H1 (cell line): ENCODE data around the gene ANAPC13. TPM values are rescaled to one million over a fixed set of nuclear protein-coding genes. Genes with fewer than 3 reads are reported as not detected.

ENCODE experiments used
- CTCF ChIA-PET: fragments of 300-600 bp; sonication (Branson Sonifier 250); formaldehyde crosslinking; loops from one replicate; lab custom pipeline; 2021; ENCODE audit not compliant: partially characterized antibody; lab: Charles Lee
- POLR2A ChIA-PET: fragments of 300-600 bp; sonication (Branson Sonifier 250); formaldehyde crosslinking; loops from one replicate; lab custom pipeline; 2021; ENCODE audit warnings: inconsistent platforms; ENCODE audit not compliant: partially characterized antibody; lab: Charles Lee
- DNase-seq, 2 experiments: peaks; one replicate each; pipeline versions ENCODE4 v3.0.0 to v3.0.0-alpha.2; 2010 to 2022; ENCODE audit warnings: low spot score in 2 of 2, low read depth in 1 of 2, mixed read lengths in 1 of 2
- FAIRE-seq: peaks from 2 replicates; lab custom pipeline; 2011; peaks lifted over from hg19 to GRCh38; lab: Jason Lieb, UNC
- H2AFZ ChIP-seq: 2 replicates; pipeline ENCODE4 v1.8.1; 2012; ENCODE audit warnings: low read length, inconsistent platforms
- H2AK5ac ChIP-seq: 2 replicates; pipeline ENCODE4 v1.6.1; 2013; ENCODE audit warnings: low read depth, low read length
- H2BK120ac ChIP-seq: replicated peaks from 2 replicates; pipeline ENCODE3; 2013; ENCODE audit warnings: low read depth, low read length, inconsistent platforms
- H2BK12ac ChIP-seq: 2 replicates; pipeline ENCODE4 v1.6.1; 2013; ENCODE audit warnings: low read depth, low read length
- H2BK15ac ChIP-seq: 2 replicates; pipeline ENCODE4 v1.6.1; 2013; ENCODE audit warnings: low read length
- H2BK20ac ChIP-seq: 2 replicates; pipeline ENCODE4 v1.6.1; 2013; ENCODE audit warnings: low read length
- H2BK5ac ChIP-seq: 2 replicates; pipeline ENCODE4 v1.6.1; 2013; ENCODE audit warnings: low read depth, low read length
- H3K14ac ChIP-seq: 2 replicates; pipeline ENCODE4 v1.6.1; 2013; ENCODE audit warnings: inconsistent platforms; ENCODE audit not compliant: insufficient read length
- H3K18ac ChIP-seq: 2 replicates; pipeline ENCODE4 v1.6.1; 2013; ENCODE audit warnings: low read length; ENCODE audit errors: extremely low read depth
- H3K23ac ChIP-seq: 2 replicates; pipeline ENCODE4 v1.6.1; 2013; ENCODE audit warnings: inconsistent platforms; ENCODE audit not compliant: insufficient read length
- H3K23me2 ChIP-seq: 2 replicates; pipeline ENCODE4 v1.6.1; 2013; ENCODE audit warnings: low read depth, low read length
- H3K27ac ChIP-seq: 2 replicates; pipeline ENCODE4 v1.6.1; 2011; ENCODE audit warnings: low read depth, low read length, inconsistent platforms
- H3K27me3 ChIP-seq, 4 experiments: replicated peaks in 1 of 4; 1 replicate in 1 of 4; 2 replicates in 3 of 4; pipeline versions ENCODE4 v1.6.1 to v1.8.1; 2011 to 2013; ENCODE audit warnings: low read length in 3 of 4, mild to moderate bottlenecking in 3 of 4, inconsistent platforms in 2 of 4, mixed read lengths in 2 of 4, moderate library complexity in 1 of 4; ENCODE audit not compliant: control insufficient read depth in 3 of 4, insufficient read depth in 3 of 4; ENCODE audit errors: extremely low read depth in 1 of 4
- H3K36me3 ChIP-seq, 4 experiments: 2 replicates each; pipeline versions ENCODE4 v1.6.1 to v1.8.1; 2011 to 2013; ENCODE audit warnings: mild to moderate bottlenecking in 4 of 4, low read length in 3 of 4, moderate library complexity in 2 of 4, control low read depth in 1 of 4, inconsistent platforms in 1 of 4; ENCODE audit not compliant: insufficient read depth in 4 of 4, control insufficient read depth in 2 of 4
- H3K4ac ChIP-seq: replicated peaks from 2 replicates; pipeline ENCODE3; 2013; ENCODE audit warnings: low read length, low read depth, mixed read lengths, inconsistent platforms; ENCODE audit not compliant: insufficient read length
- H3K4me1 ChIP-seq, 4 experiments: replicated peaks in 1 of 4; 1 replicate in 1 of 4; 2 replicates in 3 of 4; pipeline versions ENCODE4 v1.6.1 to v1.8.1; 2011 to 2013; ENCODE audit warnings: low read length in 3 of 4, inconsistent platforms in 2 of 4, mixed read lengths in 1 of 4; ENCODE audit not compliant: insufficient read depth in 4 of 4, control insufficient read depth in 3 of 4
- H3K4me2 ChIP-seq, 2 experiments: 2 replicates each; pipeline versions ENCODE4 v1.6.1 to v1.8.1; 2011 to 2013; ENCODE audit warnings: low read depth in 2 of 2, low read length in 2 of 2, control low read depth in 1 of 2, inconsistent platforms in 1 of 2, mild to moderate bottlenecking in 1 of 2; ENCODE audit not compliant: insufficient read depth in 1 of 2
- H3K4me3 ChIP-seq, 4 experiments: fragments of 200-600, 300-600 bp in 1 of 4; sonication (generic), shearing (Covaris generic), sonication (Bioruptor Twin) in 1 of 4; 2 replicates each; pipeline versions ENCODE4 v1.5.1 to v1.8.1; 2011 to 2016; ENCODE audit warnings: low read length in 4 of 4, low read depth in 3 of 4, control low read depth in 2 of 4, inconsistent platforms in 2 of 4, mild to moderate bottlenecking in 2 of 4, mixed read lengths in 1 of 4, moderate library complexity in 1 of 4; ENCODE audit not compliant: insufficient read depth in 2 of 4; ENCODE audit errors: extremely low read depth in 1 of 4
- H3K56ac ChIP-seq: replicated peaks from 2 replicates; pipeline ENCODE3; 2013; ENCODE audit warnings: low read depth, mild to moderate bottlenecking, mixed read lengths, low read length, inconsistent platforms; ENCODE audit not compliant: insufficient read length
- H3K79me1 ChIP-seq: 2 replicates; pipeline ENCODE4 v1.6.1; 2013; ENCODE audit warnings: low read depth, low read length, control low read depth
- H3K79me2 ChIP-seq, 2 experiments: 2 replicates each; pipeline versions ENCODE4 v1.6.1 to v1.8.1; 2012 to 2013; ENCODE audit warnings: low read length in 2 of 2, mild to moderate bottlenecking in 2 of 2, inconsistent platforms in 1 of 2; ENCODE audit not compliant: insufficient read depth in 2 of 2, control insufficient read depth in 1 of 2
- H3K9ac ChIP-seq, 4 experiments: replicated peaks in 1 of 4; 1 replicate in 1 of 4; 2 replicates in 3 of 4; pipeline versions ENCODE4 v1.6.1 to v1.8.1; 2011 to 2013; ENCODE audit warnings: low read depth in 3 of 4, low read length in 3 of 4, control low read depth in 2 of 4, mild to moderate bottlenecking in 2 of 4, moderate library complexity in 2 of 4, inconsistent platforms in 1 of 4; ENCODE audit errors: extremely low read depth in 1 of 4
- H3K9me3 ChIP-seq, 2 experiments: 2 replicates each; pipeline versions ENCODE4 v1.6.1 to v1.8.1; 2012 to 2013; ENCODE audit warnings: mild to moderate bottlenecking in 2 of 2, moderate library complexity in 2 of 2, control low read depth in 1 of 2, inconsistent platforms in 1 of 2, low read depth in 1 of 2, low read length in 1 of 2, mixed read lengths in 1 of 2; ENCODE audit not compliant: insufficient read depth in 2 of 2
- H4K20me1 ChIP-seq, 2 experiments: replicated peaks in 1 of 2; 2 replicates each; pipeline versions ENCODE3 to v1.8.1; 2011 to 2013; ENCODE audit warnings: inconsistent platforms in 2 of 2, low read length in 2 of 2, mild to moderate bottlenecking in 1 of 2; ENCODE audit not compliant: insufficient read depth in 2 of 2, control insufficient read depth in 1 of 2
- H4K5ac ChIP-seq: 2 replicates; pipeline ENCODE4 v1.6.1; 2013; ENCODE audit warnings: low read length, low read depth, mixed read lengths, inconsistent platforms; ENCODE audit not compliant: insufficient read length
- H4K8ac ChIP-seq: 2 replicates; pipeline ENCODE4 v1.8.0; 2013; ENCODE audit warnings: mild to moderate bottlenecking, moderate library complexity, low read length, inconsistent platforms; ENCODE audit not compliant: insufficient read depth; ENCODE audit errors: extremely low read depth
- H4K91ac ChIP-seq: replicated peaks from 2 replicates; pipeline ENCODE3; 2013; ENCODE audit warnings: low read length, mixed read lengths, inconsistent platforms; ENCODE audit not compliant: insufficient read length
- EP300 ChIP-seq, 2 experiments: IDR thresholded peaks; 1 replicate in 1 of 2; 2 replicates in 1 of 2; pipeline ENCODE4 v1.6.1; 2011 to 2012; ENCODE audit warnings: low read depth in 2 of 2, low read length in 2 of 2, mild to moderate bottlenecking in 2 of 2, borderline replicate concordance in 1 of 2, inconsistent platforms in 1 of 2, moderate library complexity in 1 of 2
- SAP30 ChIP-seq: fragments of 300-600 bp; sonication (generic); IDR thresholded peaks from 2 replicates; pipeline ENCODE4 v1.7.1; 2012; ENCODE audit warnings: low read length, moderate library complexity, mild to moderate bottlenecking, inconsistent platforms; ENCODE audit not compliant: insufficient read depth, insufficient replicate concordance
- SIN3A ChIP-seq, 2 experiments: IDR thresholded peaks in 1 of 2; conservative IDR thresholded peaks in 1 of 2; 2 replicates each; pipeline ENCODE4 v1.6.1; 2011 to 2012; ENCODE audit warnings: low read length in 2 of 2, improper control_type of control experiment in 1 of 2, low read depth in 1 of 2, mild to moderate bottlenecking in 1 of 2
- SP4 ChIP-seq: IDR thresholded peaks from 2 replicates; pipeline ENCODE4 v1.6.1; 2012; ENCODE audit warnings: low read length, inconsistent platforms
- TAF1 ChIP-seq: IDR thresholded peaks from 2 replicates; pipeline ENCODE4 v1.6.1; 2011; ENCODE audit warnings: mild to moderate bottlenecking, low read depth, low read length
- USF2 ChIP-seq: IDR thresholded peaks from 2 replicates; pipeline ENCODE4 v1.6.1; 2011; ENCODE audit warnings: low read length, improper control_type of control experiment
- WGBS, 2 experiments: shearing (Covaris generic) in 1 of 2; methylation state at CpG; one replicate each; pipeline versions ENCODE4 v1.1.6 to v1.1.7; 2013 to 2015; ENCODE audit warnings: low lambda C conversion rate in 2 of 2, mixed read lengths in 2 of 2, inconsistent platforms in 1 of 2, low coverage in 1 of 2, missing lambda C conversion rate in 1 of 2; ENCODE audit not compliant: insufficient replicate concordance in 2 of 2, insufficient coverage in 1 of 2, insufficient read length in 1 of 2; ENCODE audit errors: extremely low coverage in 1 of 2, missing lambda C conversion rate in 1 of 2; 5-methylcytosine and 5-hydroxymethylcytosine counted together
- polyA plus RNA-seq, 7 experiments: library from polyadenylated mRNA; depleted of rRNA in 3 of 7; stranded (reverse) in 5 of 7; unstranded in 2 of 7; fragments of >200 nt in 5 of 7; fragments of 200-250 nt in 2 of 7; gene quantifications; 1 replicate in 5 of 7; 2 replicates in 1 of 7; 4 replicates in 1 of 7; pipeline versions ENCODE4 v1.2.1 to v1.2.3, GENCODE V29; 2011 to 2013; ENCODE audit warnings: missing spikeins in 2 of 7, mixed read lengths in 2 of 7
- total RNA-seq: library from RNA; stranded (reverse); fragmentation: NEBNext Ultra II Directional; extraction: Animal tissue kit (Norgen Biotek cat#: 25700); gene quantifications from 2 replicates; pipeline ENCODE4 v1.2.1, GENCODE V29; 2021
- TF ChIP-seq, protein P1 (sequence below): IDR thresholded peaks from 2 replicates; pipeline ENCODE4 v1.6.1; 2012; ENCODE audit warnings: low read length, inconsistent platforms

Gene ANAPC13
- total and polyA plus RNA-seq, 2 of the 8 experiments (the other 6 are each of a cell fraction or from before 2014, with no cell fraction given), result 33.3 to 34.0 TPM

DNA sequence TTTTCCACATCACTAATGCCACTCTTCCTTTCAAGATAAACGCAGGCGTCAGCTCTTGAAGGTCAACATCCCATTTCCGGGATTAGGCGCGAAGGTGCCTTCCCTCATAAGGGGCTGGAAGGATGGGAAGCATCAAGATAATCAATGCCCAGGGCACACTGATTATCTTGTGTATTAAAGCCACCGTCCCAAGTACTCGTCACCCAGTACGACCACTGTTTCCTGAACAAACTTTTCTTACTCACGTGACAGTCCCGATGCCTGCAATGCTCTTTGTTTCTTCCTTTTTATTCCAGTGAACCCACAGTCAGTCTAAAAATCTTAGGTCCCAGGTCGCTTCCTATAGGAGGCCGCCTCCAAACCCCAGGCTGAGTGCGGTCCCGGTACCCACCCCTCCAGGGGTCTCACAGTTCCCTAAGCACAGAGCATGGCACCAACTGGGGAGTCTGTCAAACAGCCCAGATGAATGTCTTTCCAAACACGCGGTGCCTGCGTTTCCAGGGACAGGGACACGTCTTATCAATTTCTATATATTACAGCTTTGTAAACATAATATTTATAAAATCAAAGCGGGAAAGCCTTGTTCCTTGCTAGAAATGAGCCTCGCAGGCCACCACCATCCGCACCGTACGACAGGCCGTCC is 589 bp downstream of the ANAPC13 start:
- FAIRE-seq (no peak), DNase-seq (no peak)
- Histone ChIP-seq H3K27ac (peak overlapping the region; percentile 81), H3K79me2 (peaks cover 0 to 40% of the 10 kb centered on the region in 2 experiments; a peak in 2 of 4 replicates), H2AK5ac (no peak overlapping the region), H3K23me2 (peaks cover 11% of the 10 kb centered on the region), H3K9ac (peak overlapping the region; percentile 36 to 96 (median 90)), H3K36me3 (peaks cover 9 to 26% (median 22%) of the 10 kb centered on the region in 4 experiments), H3K4ac (no peak overlapping the region), H2AFZ (peak overlapping the region; percentile 89), H2BK20ac (no peak overlapping the region), H4K8ac (peak overlapping the region; percentile 19; the same call in 1 of the 2 replicates), H4K20me1 (no peaks in the 10 kb centered on the region), H4K5ac (no peak overlapping the region), H2BK5ac (no peak overlapping the region; the same call in 1 of the 2 replicates), H3K27me3 (no peaks in the 10 kb centered on the region), H3K18ac (peak overlapping the region; percentile 16; the same call in 1 of the 2 replicates), H3K4me3 (peak overlapping the region; percentile 68 to 96 (median 80)), H3K4me2 (peak overlapping the region; percentile 90 to 93), H2BK120ac (no peak overlapping the region), H2BK15ac (no peak overlapping the region), H3K14ac (no peak overlapping the region), H3K9me3 (no peaks in the 10 kb centered on the region), H3K4me1 (peaks cover 0 to 10% (median 7%) of the 10 kb centered on the region in 4 experiments; a peak in 6 of 7 replicates), H2BK12ac (peak overlapping the region; percentile 20; the same call in 1 of the 2 replicates), H4K91ac (no peak overlapping the region), H3K79me1 (peaks cover 7% of the 10 kb centered on the region; the same call in 1 of the 2 replicates), H3K23ac (no peak overlapping the region), H3K56ac (no peak overlapping the region)
- WGBS, 2 experiments, result 14% methylated on average over 24 of the region's 24 CpGs; no CpG with 5 or more reads in 1 of the 2 experiments
- POLR2A ChIA-PET, result interaction anchor here (0.6 to 2.7 kb wide), 20 partner anchors 9 to 233 kb away, joined by 3 to 13 read pairs (median 4); partner anchors contain the start of gene AMOTL2
- CTCF ChIA-PET, result interaction anchor here (0.8 to 5.7 kb wide), 7 partner anchors 8 to 273 kb away, joined by 3 to 39 read pairs (median 3); no protein-coding TSS in a partner anchor
- TF ChIP-seq USF2 (0 out of 2 replicates have a peak, but pooled peaks have one; percentile 19), TAF1 (no peak), EP300 (IDR thresholded peaks at IDR 0.05; ENCODE audit: borderline replicate concordance in 1 of 2, low read depth in 2 of 2, low read length in 2 of 2) (peak in 1 of 2 experiments; percentile 29; a peak in 1 of 3 replicates), SP4 (peak; percentile 58; the same call in 1 of the 2 replicates), SAP30 (peak; percentile 91), SIN3A (conservative IDR thresholded peaks at IDR 0.05 in 1 of 2, IDR thresholded peaks at IDR 0.05 in 1 of 2; ENCODE audit: low read depth in 1 of 2, low read length in 2 of 2) (0 out of 4 replicates have a peak, but pooled peaks of 1 of the 2 experiments have one; percentile 52)
- TF ChIP-seq, protein P1, sequence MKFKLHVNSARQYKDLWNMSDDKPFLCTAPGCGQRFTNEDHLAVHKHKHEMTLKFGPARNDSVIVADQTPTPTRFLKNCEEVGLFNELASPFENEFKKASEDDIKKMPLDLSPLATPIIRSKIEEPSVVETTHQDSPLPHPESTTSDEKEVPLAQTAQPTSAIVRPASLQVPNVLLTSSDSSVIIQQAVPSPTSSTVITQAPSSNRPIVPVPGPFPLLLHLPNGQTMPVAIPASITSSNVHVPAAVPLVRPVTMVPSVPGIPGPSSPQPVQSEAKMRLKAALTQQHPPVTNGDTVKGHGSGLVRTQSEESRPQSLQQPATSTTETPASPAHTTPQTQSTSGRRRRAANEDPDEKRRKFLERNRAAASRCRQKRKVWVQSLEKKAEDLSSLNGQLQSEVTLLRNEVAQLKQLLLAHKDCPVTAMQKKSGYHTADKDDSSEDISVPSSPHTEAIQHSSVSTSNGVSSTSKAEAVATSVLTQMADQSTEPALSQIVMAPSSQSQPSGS, result 0 out of 2 replicates have a peak, but pooled peaks have one; percentile 35
